H9 (cell line): Measurements from ENCODE around the gene RAB1A. TPM values are rescaled to one million over a fixed set of nuclear protein-coding genes. Genes with fewer than 3 reads are reported as not detected.

Experiments
- DNase-seq: peaks from one replicate; pipeline ENCODE4 v3.0.0-alpha.2; 2017
- H2AFZ ChIP-seq: one replicate; pipeline ENCODE4 v1.6.1; 2013; ENCODE audit warnings: mild to moderate bottlenecking, low read length, control low read depth, moderate library complexity
- H2AK5ac ChIP-seq: 2 replicates; pipeline ENCODE4 v1.6.1; 2013; ENCODE audit warnings: low read length, control low read depth, mixed read lengths; ENCODE audit not compliant: insufficient read length
- H2BK120ac ChIP-seq: one replicate; pipeline ENCODE4 v1.6.1; 2013; ENCODE audit warnings: low read depth, mild to moderate bottlenecking, low read length, control low read depth, inconsistent platforms; ENCODE audit not compliant: poor library complexity, severe bottlenecking
- H2BK12ac ChIP-seq: 2 replicates; pipeline ENCODE4 v1.6.1; 2013; ENCODE audit warnings: low read length, control low read depth, mixed read lengths, low read depth; ENCODE audit not compliant: insufficient read length
- H2BK15ac ChIP-seq: 2 replicates; pipeline ENCODE4 v1.6.1; 2013; ENCODE audit warnings: low read depth, low read length, control low read depth
- H2BK20ac ChIP-seq: one replicate; pipeline ENCODE4 v1.6.1; 2013; ENCODE audit warnings: low read depth, mild to moderate bottlenecking, low read length, control low read depth, inconsistent platforms; ENCODE audit not compliant: poor library complexity, severe bottlenecking
- H2BK5ac ChIP-seq: 2 replicates; pipeline ENCODE4 v1.6.1; 2013; ENCODE audit warnings: low read length, control low read depth, mixed read lengths; ENCODE audit not compliant: insufficient read length
- H3K14ac ChIP-seq: 2 replicates; pipeline ENCODE4 v1.6.1; 2013; ENCODE audit warnings: low read length, control low read depth; ENCODE audit not compliant: insufficient read depth
- H3K18ac ChIP-seq: 2 replicates; pipeline ENCODE4 v1.6.1; 2013; ENCODE audit warnings: low read depth, mild to moderate bottlenecking, mixed read lengths, low read length, control low read depth; ENCODE audit not compliant: insufficient read length
- H3K23ac ChIP-seq: 2 replicates; pipeline ENCODE4 v1.6.1; 2013; ENCODE audit warnings: low read length, control low read depth, mixed read lengths, low read depth; ENCODE audit not compliant: insufficient read length
- H3K23me2 ChIP-seq: 2 replicates; pipeline ENCODE4 v1.6.1; 2013; ENCODE audit warnings: low read depth, mild to moderate bottlenecking, mixed read lengths, low read length, control low read depth; ENCODE audit not compliant: insufficient read length, poor library complexity, severe bottlenecking
- H3K27ac ChIP-seq: 2 replicates; pipeline ENCODE4 v1.5.1; 2013; ENCODE audit warnings: low read length, control low read depth, mixed read lengths, low read depth; ENCODE audit not compliant: insufficient read length
- H3K27me3 ChIP-seq: 2 replicates; pipeline ENCODE4 v1.6.1; 2013; ENCODE audit warnings: low read length, control low read depth, inconsistent platforms; ENCODE audit not compliant: insufficient read depth
- H3K4ac ChIP-seq: 2 replicates; pipeline ENCODE4 v1.6.1; 2013; ENCODE audit warnings: low read depth, mild to moderate bottlenecking, control low read depth, inconsistent platforms, low read length, moderate library complexity
- H3K4me1 ChIP-seq: 2 replicates; pipeline ENCODE4 v1.6.1; 2013; ENCODE audit warnings: low read length, control low read depth, inconsistent platforms; ENCODE audit not compliant: insufficient read depth
- H3K4me2 ChIP-seq: 2 replicates; pipeline ENCODE4 v1.6.1; 2013; ENCODE audit warnings: low read length, control low read depth, mixed read lengths; ENCODE audit not compliant: insufficient read length, insufficient read depth
- H3K56ac ChIP-seq: 2 replicates; pipeline ENCODE4 v1.6.1; 2013; ENCODE audit warnings: low read depth, mild to moderate bottlenecking, mixed read lengths, low read length, control low read depth; ENCODE audit not compliant: insufficient read length
- H3K79me1 ChIP-seq: 2 replicates; pipeline ENCODE4 v1.6.1; 2013; ENCODE audit warnings: low read depth, mild to moderate bottlenecking, moderate library complexity, low read length, control low read depth, inconsistent platforms; ENCODE audit not compliant: insufficient read depth, poor library complexity, severe bottlenecking
- H3K79me2 ChIP-seq: 2 replicates; pipeline ENCODE4 v1.6.1; 2013; ENCODE audit warnings: low read length, control low read depth, inconsistent platforms; ENCODE audit not compliant: insufficient read depth
- H3K9ac ChIP-seq: 2 replicates; pipeline ENCODE4 v1.6.1; 2013; ENCODE audit warnings: low read length, control low read depth, mixed read lengths; ENCODE audit not compliant: insufficient read length; ENCODE audit errors: extremely low read depth
- H3K9me3 ChIP-seq: one replicate; pipeline ENCODE4 v1.6.1; 2013; ENCODE audit warnings: low read depth, low read length, inconsistent platforms; ENCODE audit not compliant: control insufficient read depth
- H3T11ph ChIP-seq: one replicate; pipeline ENCODE4 v1.6.1; 2013; ENCODE audit warnings: mild to moderate bottlenecking, low read length, control low read depth, inconsistent platforms
- H4K20me1 ChIP-seq: one replicate; pipeline ENCODE4 v1.6.1; 2013; ENCODE audit not compliant: control insufficient read depth, insufficient read length, insufficient read depth
- H4K5ac ChIP-seq: 2 replicates; pipeline ENCODE4 v1.6.1; 2013; ENCODE audit warnings: low read depth, mild to moderate bottlenecking, mixed read lengths, low read length, control low read depth; ENCODE audit not compliant: insufficient read length
- H4K8ac ChIP-seq: replicated peaks from 2 replicates; pipeline ENCODE4 v1.6.1; 2013; ENCODE audit warnings: low read length, control low read depth, mixed read lengths, low read depth; ENCODE audit not compliant: insufficient read length
- H4K91ac ChIP-seq: 2 replicates; pipeline ENCODE4 v1.6.1; 2013; ENCODE audit warnings: low read depth, mild to moderate bottlenecking, moderate library complexity, mixed read lengths, low read length, control low read depth; ENCODE audit not compliant: insufficient read length
- H3K27ac Mint-ChIP-seq, 3 experiments: 2 replicates in 2 of 3; 3 replicates in 1 of 3; pipeline ENCODE4 v1.8.0; 2020 to 2021; ENCODE audit warnings: mixed read lengths in 3 of 3, mild to moderate bottlenecking in 1 of 3, moderate library complexity in 1 of 3
- H3K27me3 Mint-ChIP-seq: 2 replicates; pipeline ENCODE4 v1.8.0; 2021; ENCODE audit warnings: low read depth, mild to moderate bottlenecking, moderate library complexity, mixed read lengths
- H3K36me3 Mint-ChIP-seq, 3 experiments: 2 replicates in 2 of 3; 3 replicates in 1 of 3; pipeline ENCODE4 v1.8.0; 2020 to 2021; ENCODE audit warnings: low read depth in 3 of 3, mixed read lengths in 3 of 3; ENCODE audit not compliant: insufficient read depth in 1 of 3
- H3K4me1 Mint-ChIP-seq, 2 experiments: 2 replicates each; pipeline ENCODE4 v1.8.0; 2020; ENCODE audit warnings: mixed read lengths in 2 of 2
- H3K4me3 Mint-ChIP-seq, 2 experiments: 2 replicates in 1 of 2; 3 replicates in 1 of 2; pipeline ENCODE4 v1.8.0; 2020 to 2021; ENCODE audit warnings: mild to moderate bottlenecking in 2 of 2, mixed read lengths in 2 of 2, moderate library complexity in 1 of 2
- H3K9me3 Mint-ChIP-seq, 2 experiments: 2 replicates in 1 of 2; 3 replicates in 1 of 2; pipeline ENCODE4 v1.8.0; 2020; ENCODE audit warnings: mild to moderate bottlenecking in 2 of 2, mixed read lengths in 2 of 2, moderate library complexity in 1 of 2
- WGBS: extraction: QIAGEN DNeasy Blood & Tissue Kit; methylation state at CpG from one replicate; pipeline ENCODE4 v1.1.7; 2013; ENCODE audit warnings: missing lambda C conversion rate, low lambda C conversion rate, mixed read lengths; ENCODE audit not compliant: insufficient read length; ENCODE audit errors: extremely low coverage; 5-methylcytosine and 5-hydroxymethylcytosine counted together
- total RNA-seq: library from RNA; stranded (reverse); gene quantifications from 2 replicates; pipeline ENCODE4 v1.2.1, GENCODE V29; 2021
- TF ChIP-seq, protein P1 (sequence below): fragments of 200-600 bp; sonication (generic); conservative IDR thresholded peaks from 3 replicates; pipeline ENCODE4 v1.8.0; 2021; ENCODE audit warnings: antibody characterized with exemption, mild to moderate bottlenecking

The RAB1A gene
- total RNA-seq, 1 experiment from 2014 or later = 112 TPM

- no peak overlapping the region for H3T11ph ChIP-seq
- TF ChIP-seq, protein P1, sequence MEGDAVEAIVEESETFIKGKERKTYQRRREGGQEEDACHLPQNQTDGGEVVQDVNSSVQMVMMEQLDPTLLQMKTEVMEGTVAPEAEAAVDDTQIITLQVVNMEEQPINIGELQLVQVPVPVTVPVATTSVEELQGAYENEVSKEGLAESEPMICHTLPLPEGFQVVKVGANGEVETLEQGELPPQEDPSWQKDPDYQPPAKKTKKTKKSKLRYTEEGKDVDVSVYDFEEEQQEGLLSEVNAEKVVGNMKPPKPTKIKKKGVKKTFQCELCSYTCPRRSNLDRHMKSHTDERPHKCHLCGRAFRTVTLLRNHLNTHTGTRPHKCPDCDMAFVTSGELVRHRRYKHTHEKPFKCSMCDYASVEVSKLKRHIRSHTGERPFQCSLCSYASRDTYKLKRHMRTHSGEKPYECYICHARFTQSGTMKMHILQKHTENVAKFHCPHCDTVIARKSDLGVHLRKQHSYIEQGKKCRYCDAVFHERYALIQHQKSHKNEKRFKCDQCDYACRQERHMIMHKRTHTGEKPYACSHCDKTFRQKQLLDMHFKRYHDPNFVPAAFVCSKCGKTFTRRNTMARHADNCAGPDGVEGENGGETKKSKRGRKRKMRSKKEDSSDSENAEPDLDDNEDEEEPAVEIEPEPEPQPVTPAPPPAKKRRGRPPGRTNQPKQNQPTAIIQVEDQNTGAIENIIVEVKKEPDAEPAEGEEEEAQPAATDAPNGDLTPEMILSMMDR = no peak
- no peak overlapping the region for H2BK20ac ChIP-seq
- no peaks in the 10 kb centered on the region for H4K20me1 ChIP-seq
- H3K23ac ChIP-seq = no peak overlapping the region
- Mint-ChIP-seq H3K9me3 (no peaks in the 10 kb centered on the region), H3K27ac (peak overlapping the region in 1 of 3 experiments; percentile 1; a peak in 1 of 7 replicates), H3K36me3 (peaks cover 7 to 66% (median 57%) of the 10 kb centered on the region in 3 experiments; a peak in 6 of 7 replicates), H3K4me1 (no peaks in the 10 kb centered on the region), H3K27me3 (no peaks in the 10 kb centered on the region), H3K4me3 (no peak overlapping the region)
- H4K91ac ChIP-seq = no peak overlapping the region
- no peak overlapping the region for H3K4me2 ChIP-seq
- peaks cover 2% of the 10 kb centered on the region; the same call in 1 of the 2 replicates for H3K79me2 ChIP-seq
- no peak overlapping the region for H3K9ac ChIP-seq
- no peak overlapping the region for H2BK5ac ChIP-seq
- no peaks in the 10 kb centered on the region for H3K23me2 ChIP-seq
- H3K4me1 ChIP-seq = no peaks in the 10 kb centered on the region
- H3K9me3 ChIP-seq = no peaks in the 10 kb centered on the region
- DNase-seq = no peak
- no peaks in the 10 kb centered on the region for H3K27me3 ChIP-seq
- no peak overlapping the region for H4K5ac ChIP-seq
- H4K8ac ChIP-seq = no peak overlapping the region
- no peaks in the 10 kb centered on the region for H3K79me1 ChIP-seq
- no peak overlapping the region for H2BK15ac ChIP-seq
- no peak overlapping the region for H3K27ac ChIP-seq
- H2BK12ac ChIP-seq = no peak overlapping the region
- no peak overlapping the region for H3K18ac ChIP-seq
- WGBS = no CpG with 5 or more reads among the region's 4 CpGs
- H2AK5ac ChIP-seq = no peak overlapping the region
- no peak overlapping the region for H2BK120ac ChIP-seq
- no peak overlapping the region for H3K4ac ChIP-seq
- no peak overlapping the region for H3K56ac ChIP-seq
- H3K14ac ChIP-seq = no peak overlapping the region
- no peak overlapping the region for H2AFZ ChIP-seq
Measured at GRCh38 chr2:65092791-65093190, 37.1 kb downstream of the RAB1A start.
